HepG2 (cell line): ENCODE data around the gene SLC24A4. TPM values are rescaled to one million over a fixed set of nuclear protein-coding genes. Genes with fewer than 3 reads are reported as not detected.

Experiments used
- ATAC-seq: fragments of 200-7000 bp; cut with Tn5 transposase; 3 replicates; pipeline ENCODE4 v1.9.1; 2020; ENCODE audit warnings: mild to moderate bottlenecking, moderate library complexity
- BruUV-seq: library from RNA; stranded (reverse); fragments of 400-500 nt; replicated peaks from 2 replicates; lab custom pipeline; 2021; lab: Mats Ljungman, UMichigan
- CTCF ChIA-PET: fragments of 300-600 bp; formaldehyde crosslinking; extraction: SDS; loops from one replicate; lab custom pipeline; 2021; ENCODE audit warnings: low total read pairs, inconsistent platforms, low intra/inter-chr PET ratio; lab: Yijun Ruan, JAX
- POLR2A ChIA-PET: fragments of 350-600 bp; sonication (Branson Sonifier 250); formaldehyde crosslinking; loops from one replicate; lab custom pipeline; 2020; ENCODE audit warnings: antibody characterized with exemption, inconsistent platforms; lab: Yijun Ruan, JAX
- DNase-seq: peaks from one replicate; pipeline ENCODE4 v3.0.0-alpha.2; 2015; ENCODE audit warnings: low spot score
- FAIRE-seq: peaks from 3 replicates; lab custom pipeline; 2011; peaks lifted over from hg19 to GRCh38; lab: Jason Lieb, UNC
- H2AFZ ChIP-seq: one replicate; pipeline ENCODE4 v1.6.1; 2011; ENCODE audit warnings: low read length, inconsistent platforms
- H3K27ac ChIP-seq: fragments of 300-600 bp; 3 replicates; pipeline ENCODE4 v1.8.0; 2011; ENCODE audit warnings: mixed run types, mild to moderate bottlenecking, mixed read lengths, low read length, inconsistent platforms; ENCODE audit not compliant: insufficient read depth; ENCODE audit errors: extremely low read length
- H3K27me3 ChIP-seq, 2 experiments: fragments of 200-600 bp in 1 of 2; 2 replicates in 1 of 2; 3 replicates in 1 of 2; pipeline versions ENCODE4 v1.6.0 to v1.8.0; 2011; ENCODE audit warnings: low read length in 2 of 2, mild to moderate bottlenecking in 2 of 2, moderate library complexity in 2 of 2, inconsistent platforms in 1 of 2; ENCODE audit not compliant: insufficient read depth in 2 of 2, control insufficient read depth in 1 of 2
- H3K36me3 ChIP-seq, 2 experiments: fragments of 200-600 bp in 1 of 2; replicated peaks in 1 of 2; 2 replicates in 1 of 2; 3 replicates in 1 of 2; pipeline versions ENCODE4 v1.5.1 to v1.8.0; 2011; ENCODE audit warnings: low read length in 2 of 2, inconsistent platforms in 1 of 2; ENCODE audit not compliant: insufficient read depth in 2 of 2, control insufficient read depth in 1 of 2
- H3K4me1 ChIP-seq: 2 replicates; pipeline ENCODE4 v1.5.1; 2012; ENCODE audit warnings: low read length, inconsistent platforms; ENCODE audit not compliant: insufficient read depth
- H3K4me2 ChIP-seq: 2 replicates; pipeline ENCODE4 v1.6.0; 2011; ENCODE audit warnings: low read depth, low read length, inconsistent platforms
- H3K4me3 ChIP-seq, 3 experiments: fragments of 200-600 bp in 1 of 3; sonication (generic), shearing (Covaris generic) in 1 of 3; replicated peaks in 1 of 3; 2 replicates each; pipeline ENCODE4 v1.5.1; 2011 to 2016; ENCODE audit warnings: low read length in 3 of 3, inconsistent platforms in 2 of 3, low read depth in 2 of 3, mild to moderate bottlenecking in 2 of 3, control low read depth in 1 of 3, mixed read lengths in 1 of 3; ENCODE audit not compliant: insufficient read depth in 1 of 3
- H3K79me2 ChIP-seq: one replicate; pipeline ENCODE4 v1.6.1; 2011; ENCODE audit warnings: low read length, inconsistent platforms; ENCODE audit not compliant: insufficient read depth
- H3K9ac ChIP-seq: 2 replicates; pipeline ENCODE4 v1.6.0; 2011; ENCODE audit warnings: mild to moderate bottlenecking, low read depth, low read length, inconsistent platforms; ENCODE audit not compliant: insufficient read depth
- H3K9me3 ChIP-seq: 2 replicates; pipeline ENCODE4 v1.5.1; 2012; ENCODE audit warnings: mild to moderate bottlenecking, low read length
- H4K20me1 ChIP-seq: 2 replicates; pipeline ENCODE4 v1.6.0; 2011; ENCODE audit warnings: inconsistent platforms, mild to moderate bottlenecking, low read length, moderate library complexity; ENCODE audit not compliant: insufficient read depth
- HNRNPUL1 ChIP-seq: fragments of 200-400 bp; formaldehyde crosslinking; IDR thresholded peaks from 2 replicates; pipeline ENCODE4 v1.6.1; 2017; ENCODE audit warnings: low read depth, mild to moderate bottlenecking, low read length, moderate library complexity
- MAFG ChIP-seq: sonication (generic); formaldehyde crosslinking; IDR thresholded peaks from 2 replicates; pipeline ENCODE4 v1.5.1; 2020; ENCODE audit warnings: mild to moderate bottlenecking, missing genetic modification reagents
- RBFOX2 ChIP-seq: fragments of 200-400 bp; formaldehyde crosslinking; IDR thresholded peaks from 2 replicates; pipeline ENCODE4 v1.6.1; 2017; ENCODE audit warnings: low read depth, mild to moderate bottlenecking, low read length
- REPIN1 ChIP-seq: sonication (generic); formaldehyde crosslinking; IDR thresholded peaks from 2 replicates; pipeline ENCODE4 v1.8.0; 2022; ENCODE audit warnings: missing genetic modification reagents, low read depth, mild to moderate bottlenecking, borderline replicate concordance
- TMF1 ChIP-seq: sonication (generic); formaldehyde crosslinking; IDR thresholded peaks from 2 replicates; pipeline ENCODE4 v1.8.1; 2022; ENCODE audit warnings: low read depth, missing genetic modification reagents
- WGBS: methylation state at CpG from one replicate; pipeline ENCODE4 v1.1.6; 2017; ENCODE audit warnings: low lambda C conversion rate; 5-methylcytosine and 5-hydroxymethylcytosine counted together
- in situ Hi-C: cut with HindIII; loops from 2 replicates; pipeline ENCODE4 v1.10.0; 2017; ENCODE audit warnings: low pct_unique_long_range_greater_than_20kb; ENCODE audit not compliant: extremely low pct_ligation_motif_present
- intact Hi-C: fragments of 100-400 bp; cut with micrococcal nuclease; formaldehyde crosslinking; loops from one replicate; pipeline ENCODE4 v1.10.0; 2022; ENCODE audit not compliant: unreplicated experiment
- polyA plus RNA-seq, 8 experiments: library from polyadenylated mRNA; depleted of rRNA in 3 of 8; stranded (reverse) in 7 of 8; unstranded in 1 of 8; fragments of >200 nt; fragmentation: Illumina TruSeq in 4 of 8; extraction: Trizol in 4 of 8; gene quantifications; 2 replicates each; pipeline versions ENCODE4 v1.2.1 to v1.2.3, GENCODE V29; 2011 to 2016; ENCODE audit warnings: low read depth in 4 of 8, missing spikeins in 1 of 8, mixed read lengths in 1 of 8; ENCODE audit not compliant: insufficient read depth in 1 of 8
- total RNA-seq, 5 experiments: library from RNA; depleted of rRNA; stranded (reverse); fragments of >200 nt; fragmentation: Illumina TruSeq; extraction: Trizol; gene quantifications; 2 replicates each; pipeline ENCODE4 v1.2.3, GENCODE V29; 2016; ENCODE audit warnings: low read depth in 1 of 5
- TF ChIP-seq, protein P1 (sequence below): sonication (generic); formaldehyde crosslinking; IDR thresholded peaks from 2 replicates; pipeline ENCODE4 v1.4.0; 2020; ENCODE audit warnings: missing genetic modification reagents, mild to moderate bottlenecking, borderline replicate concordance
- TF ChIP-seq, protein P2 (sequence below): sonication (generic); formaldehyde crosslinking; conservative IDR thresholded peaks from 2 replicates; pipeline ENCODE4 v1.4.0; 2020; ENCODE audit warnings: missing genetic modification reagents
- TF ChIP-seq, protein P3 (sequence below): sonication (generic); formaldehyde crosslinking; conservative IDR thresholded peaks from 2 replicates; pipeline ENCODE4 v1.4.0; 2020; ENCODE audit warnings: mild to moderate bottlenecking, missing genetic modification reagents, moderate library complexity

Gene SLC24A4
- total and polyA plus RNA-seq, 2 of the 13 experiments (the other 11 are each of a cell fraction or from before 2014, with no cell fraction given), result not detected

DNA sequence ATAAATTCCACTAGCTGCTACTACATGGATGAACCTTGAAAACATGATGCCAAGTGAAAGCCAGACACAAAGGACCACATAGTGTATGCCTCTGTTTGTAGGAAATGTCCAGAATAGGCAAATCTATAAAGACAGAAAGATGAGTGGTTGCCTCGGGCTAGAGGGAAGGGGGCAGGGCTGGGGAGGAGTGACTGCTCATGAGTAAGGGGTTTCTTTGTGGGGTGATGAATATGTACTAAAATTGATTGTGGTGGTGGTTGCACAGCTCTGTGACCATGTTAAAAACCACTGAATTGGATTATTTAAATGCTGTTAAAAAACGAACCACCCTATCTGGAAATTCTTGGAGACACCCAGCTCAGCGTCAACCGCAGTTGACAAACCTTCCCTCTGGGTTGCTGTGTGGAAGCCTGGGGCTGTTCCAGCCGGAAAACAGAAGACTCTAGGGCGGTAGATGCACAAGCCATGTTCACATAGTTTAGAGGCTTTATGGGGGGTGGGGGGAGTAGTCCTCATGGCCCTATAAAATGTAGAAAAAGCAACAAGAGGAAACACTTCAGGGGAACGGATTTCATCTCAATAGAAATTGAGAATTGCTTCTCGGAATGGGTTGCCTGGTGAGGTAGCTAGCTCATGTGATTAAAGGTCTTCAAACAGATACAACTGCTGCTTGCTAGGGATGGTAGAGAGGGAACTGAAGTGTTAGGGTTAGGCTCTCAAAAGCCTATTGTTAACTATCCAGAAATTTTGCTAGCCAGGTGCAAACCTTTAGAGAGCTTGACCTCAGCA lies 220.0 kb downstream of the SLC24A4 start:
- TF ChIP-seq RBFOX2, result no peak
- TF ChIP-seq, protein P1, sequence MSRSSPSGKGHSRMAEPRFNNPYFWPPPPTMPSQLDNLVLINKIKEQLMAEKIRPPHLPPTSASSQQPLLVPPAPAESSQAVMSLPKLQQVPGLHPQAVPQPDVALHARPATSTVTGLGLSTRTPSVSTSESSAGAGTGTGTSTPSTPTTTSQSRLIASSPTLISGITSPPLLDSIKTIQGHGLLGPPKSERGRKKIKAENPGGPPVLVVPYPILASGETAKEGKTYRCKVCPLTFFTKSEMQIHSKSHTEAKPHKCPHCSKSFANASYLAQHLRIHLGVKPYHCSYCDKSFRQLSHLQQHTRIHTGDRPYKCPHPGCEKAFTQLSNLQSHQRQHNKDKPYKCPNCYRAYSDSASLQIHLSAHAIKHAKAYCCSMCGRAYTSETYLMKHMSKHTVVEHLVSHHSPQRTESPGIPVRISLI (CRISPR knock-in tag), result no peak
- Histone ChIP-seq H3K4me2 (no peak overlapping the region), H2AFZ (no peak overlapping the region), H3K79me2 (peaks cover 9% of the 10 kb centered on the region), H3K9me3 (no peaks in the 10 kb centered on the region), H3K27ac (no peak overlapping the region), H3K36me3 (no peaks in the 10 kb centered on the region), H3K4me1 (peaks cover 28% of the 10 kb centered on the region), H3K4me3 (no peak overlapping the region), H3K27me3 (no peaks in the 10 kb centered on the region), H3K9ac (no peak overlapping the region), H4K20me1 (no peaks in the 10 kb centered on the region)
- CTCF ChIA-PET, result no interaction called here
- 81% methylated on average over 8 of the region's 8 CpGs for whole genome bisulfite sequencing
- intact Hi-C loops (no loop called here), in situ Hi-C loops (no loop called here)
- POLR2A ChIA-PET, result interaction anchor here (0.6 kb wide), 1 partner anchor 457 kb away, joined by 4 read pairs; no protein-coding TSS in a partner anchor
- no peak for FAIRE-seq
- DNase-seq, result no peak
- no TSS peak for BruUV-seq
- ATAC-seq, result no peak

DNA sequence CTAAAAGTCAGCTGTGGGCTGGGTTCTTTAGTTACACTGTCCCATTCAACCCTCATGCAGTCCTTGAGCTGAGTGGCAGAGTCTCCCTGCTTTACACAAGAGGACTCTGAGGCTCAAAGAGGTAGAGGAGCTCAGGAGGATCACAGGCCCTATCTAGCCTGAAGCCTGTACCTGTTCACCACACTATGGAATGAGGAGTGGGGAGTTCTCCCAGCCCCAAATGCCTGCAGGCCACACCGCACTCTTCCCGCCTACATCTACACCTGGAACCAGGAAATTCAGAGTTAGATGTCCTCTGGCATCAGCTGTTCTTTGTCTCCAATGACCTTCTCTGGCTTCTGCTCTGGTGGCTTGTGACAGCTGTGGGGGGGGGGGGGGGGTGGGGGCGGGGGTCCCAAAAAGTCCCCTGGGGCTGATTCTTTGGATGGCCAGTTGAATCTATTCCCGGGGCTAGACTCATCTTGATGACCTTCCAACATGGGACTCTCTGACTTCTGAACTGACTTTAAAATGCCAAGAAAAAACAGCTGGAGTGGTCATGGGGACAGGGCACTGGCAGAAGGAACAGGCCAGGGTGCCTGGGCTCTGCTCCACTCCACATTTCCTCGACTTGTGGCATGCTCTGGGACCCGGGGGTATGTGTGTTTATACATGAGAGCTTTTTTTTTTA lies 221.2 kb downstream of the SLC24A4 start:
- ChIA-PET CTCF (no interaction called here), POLR2A (no interaction called here)
- no TSS peak for BruUV-seq
- no peak for DNase-seq
- H4K20me1 ChIP-seq, result no peaks in the 10 kb centered on the region
- H2AFZ ChIP-seq, result no peak overlapping the region
- no peaks in the 10 kb centered on the region for H3K36me3 ChIP-seq
- no peak overlapping the region for H3K9ac ChIP-seq
- peak overlapping the region; percentile 27 for H3K27ac ChIP-seq
- H3K4me2 ChIP-seq, result no peak overlapping the region
- H3K4me1 ChIP-seq, result peaks cover 16% of the 10 kb centered on the region
- H3K27me3 ChIP-seq, result no peaks in the 10 kb centered on the region
- 60% methylated on average over 3 of the region's 6 CpGs for WGBS
- no peak overlapping the region for H3K4me3 ChIP-seq
- H3K79me2 ChIP-seq, result peaks cover 4% of the 10 kb centered on the region
- in situ Hi-C loops (no loop called here), intact Hi-C loops (no loop called here)
- FAIRE-seq, result no peak
- no peak for ATAC-seq
- no peaks in the 10 kb centered on the region for H3K9me3 ChIP-seq
- TF ChIP-seq, protein P2, sequence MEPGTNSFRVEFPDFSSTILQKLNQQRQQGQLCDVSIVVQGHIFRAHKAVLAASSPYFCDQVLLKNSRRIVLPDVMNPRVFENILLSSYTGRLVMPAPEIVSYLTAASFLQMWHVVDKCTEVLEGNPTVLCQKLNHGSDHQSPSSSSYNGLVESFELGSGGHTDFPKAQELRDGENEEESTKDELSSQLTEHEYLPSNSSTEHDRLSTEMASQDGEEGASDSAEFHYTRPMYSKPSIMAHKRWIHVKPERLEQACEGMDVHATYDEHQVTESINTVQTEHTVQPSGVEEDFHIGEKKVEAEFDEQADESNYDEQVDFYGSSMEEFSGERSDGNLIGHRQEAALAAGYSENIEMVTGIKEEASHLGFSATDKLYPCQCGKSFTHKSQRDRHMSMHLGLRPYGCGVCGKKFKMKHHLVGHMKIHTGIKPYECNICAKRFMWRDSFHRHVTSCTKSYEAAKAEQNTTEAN (CRISPR knock-in tag), result no peak
- TF ChIP-seq HNRNPUL1 (no peak), TMF1 (CRISPR knock-in tag) (no peak), MAFG (CRISPR knock-in tag) (no peak), REPIN1 (no peak)
- TF ChIP-seq, protein P3, sequence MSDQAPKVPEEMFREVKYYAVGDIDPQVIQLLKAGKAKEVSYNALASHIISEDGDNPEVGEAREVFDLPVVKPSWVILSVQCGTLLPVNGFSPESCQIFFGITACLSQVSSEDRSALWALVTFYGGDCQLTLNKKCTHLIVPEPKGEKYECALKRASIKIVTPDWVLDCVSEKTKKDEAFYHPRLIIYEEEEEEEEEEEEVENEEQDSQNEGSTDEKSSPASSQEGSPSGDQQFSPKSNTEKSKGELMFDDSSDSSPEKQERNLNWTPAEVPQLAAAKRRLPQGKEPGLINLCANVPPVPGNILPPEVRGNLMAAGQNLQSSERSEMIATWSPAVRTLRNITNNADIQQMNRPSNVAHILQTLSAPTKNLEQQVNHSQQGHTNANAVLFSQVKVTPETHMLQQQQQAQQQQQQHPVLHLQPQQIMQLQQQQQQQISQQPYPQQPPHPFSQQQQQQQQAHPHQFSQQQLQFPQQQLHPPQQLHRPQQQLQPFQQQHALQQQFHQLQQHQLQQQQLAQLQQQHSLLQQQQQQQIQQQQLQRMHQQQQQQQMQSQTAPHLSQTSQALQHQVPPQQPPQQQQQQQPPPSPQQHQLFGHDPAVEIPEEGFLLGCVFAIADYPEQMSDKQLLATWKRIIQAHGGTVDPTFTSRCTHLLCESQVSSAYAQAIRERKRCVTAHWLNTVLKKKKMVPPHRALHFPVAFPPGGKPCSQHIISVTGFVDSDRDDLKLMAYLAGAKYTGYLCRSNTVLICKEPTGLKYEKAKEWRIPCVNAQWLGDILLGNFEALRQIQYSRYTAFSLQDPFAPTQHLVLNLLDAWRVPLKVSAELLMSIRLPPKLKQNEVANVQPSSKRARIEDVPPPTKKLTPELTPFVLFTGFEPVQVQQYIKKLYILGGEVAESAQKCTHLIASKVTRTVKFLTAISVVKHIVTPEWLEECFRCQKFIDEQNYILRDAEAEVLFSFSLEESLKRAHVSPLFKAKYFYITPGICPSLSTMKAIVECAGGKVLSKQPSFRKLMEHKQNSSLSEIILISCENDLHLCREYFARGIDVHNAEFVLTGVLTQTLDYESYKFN (CRISPR knock-in tag), result no peak
